Hair follicle dermal papilla cell (primary cell): ENCODE results near the gene LGALS1. TPM values are rescaled to one million over a fixed set of nuclear protein-coding genes. Genes with fewer than 3 reads are reported as not detected.

Experiments used
- small RNA-seq: library from RNA; depleted of rRNA; stranded (forward); fragments of <200 nt; gene quantifications from one replicate; pipeline ENCODE3, GENCODE V24; 2012
- total RNA-seq: library from RNA; depleted of rRNA; stranded (reverse); fragments of >200 nt; gene quantifications from 2 replicates; pipeline ENCODE4 v1.2.3, GENCODE V29; 2012

LGALS1 gene
- 3,488 and 6,007 TPM in 2 replicates for total RNA-seq

GRCh38 chr22:37674951-37675929 is at the start of gene LGALS1:
Gene LGALS1, plus strand, starts transcription at chr22:37675636. Its CDS starts 67 bp downstream, at chr22:37675703.

GRCh38 chr22:37639070-37639760 is 36.2 kb upstream of the LGALS1 start, which contains the start of gene SH3BP1:
Gene SH3BP1, plus strand, starts transcription at chr22:37639669. Its CDS starts 119 bp downstream, at chr22:37639788.

DNA sequence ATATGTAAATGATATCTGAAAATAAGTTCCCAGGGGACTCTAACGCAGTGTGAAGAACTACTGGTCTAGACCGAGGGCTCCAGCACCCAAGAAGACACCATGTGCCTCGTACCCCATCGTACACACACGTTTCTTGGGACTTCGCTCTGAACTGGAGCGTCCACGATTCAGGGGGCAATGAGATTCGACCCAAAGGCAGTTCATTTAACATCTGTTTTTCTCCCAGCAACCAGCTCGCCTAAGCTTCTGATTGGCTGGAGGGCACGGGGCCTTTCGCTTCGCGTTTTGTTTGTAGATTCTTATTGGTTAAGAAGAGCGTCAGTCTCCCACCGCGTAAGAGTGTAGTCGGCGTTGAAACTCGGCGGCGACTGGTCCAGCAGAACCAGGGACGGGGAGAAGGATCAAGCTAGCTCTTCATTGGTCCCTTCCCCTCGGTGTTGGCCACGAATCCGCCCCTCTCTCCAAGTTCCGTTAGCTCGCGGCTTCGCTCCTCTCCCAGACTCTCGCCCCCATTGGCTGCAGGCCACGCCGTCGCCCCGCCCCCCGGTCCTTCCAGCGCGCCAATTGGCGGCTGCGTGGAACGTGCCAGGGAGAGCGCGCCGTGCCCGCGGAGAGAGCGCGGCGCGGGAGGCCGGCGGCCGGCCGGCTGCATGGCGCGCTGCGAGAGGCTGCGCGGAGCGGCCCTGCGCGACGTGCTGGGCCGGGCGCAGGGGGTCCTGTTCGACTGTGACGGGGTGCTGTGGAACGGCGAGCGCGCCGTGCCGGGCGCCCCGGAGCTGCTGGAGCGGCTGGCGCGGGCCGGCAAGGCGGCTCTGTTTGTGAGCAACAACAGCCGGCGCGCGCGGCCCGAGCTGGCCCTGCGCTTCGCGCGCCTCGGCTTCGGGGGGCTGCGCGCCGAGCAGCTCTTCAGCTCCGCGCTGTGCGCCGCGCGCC is 17.0 kb upstream of the LGALS1 start, which contains the start of gene PDXP:
PDXP (plus strand) TSS at position 591 of the 933 bp plus-strand sequence; CDS start at position 651, 60 bp downstream.

GRCh38 chr22:37686002-37686982 is 10.9 kb downstream of the LGALS1 start, which contains the start of gene NOL12:
Gene NOL12, plus strand, starts transcription at chr22:37686343. Its CDS starts 50 bp downstream, at chr22:37686393.

GRCh38 chr22:37696657-37697537 is 21.5 kb downstream of the LGALS1 start, which contains the start of gene TRIOBP:
Gene TRIOBP, plus strand, starts transcription at chr22:37697048. Its CDS starts 4,318 bp downstream, at chr22:37701366.

Small RNAs within 50 kb of the gene (small RNA-seq; reads per million reads assigned to genes)
- gene RN7SL385P: not detected

Other genes with a start within 250 kb of the LGALS1 start
- under 0.01 TPM in 1 of 2 replicates, not detected in the other for gene ELFN2, start 248.2 kb upstream of the LGALS1 start, total RNA-seq
- gene MFNG, start 189.3 kb upstream of the LGALS1 start, total RNA-seq: 0.16 TPM in 1 of 2 replicates, not detected in the other
- gene CARD10, start 156.2 kb upstream of the LGALS1 start, total RNA-seq: 11.9 and 17.4 TPM in 2 replicates
- gene CDC42EP1, start 115.2 kb upstream of the LGALS1 start, total RNA-seq: 41.7 and 53.3 TPM in 2 replicates
- not detected in 2 replicates for gene LGALS2, start 95.5 kb upstream of the LGALS1 start, total RNA-seq
- gene GGA1, start 66.8 kb upstream of the LGALS1 start, total RNA-seq: 34.5 and 43.8 TPM in 2 replicates
- 4.0 and 5.4 TPM in 2 replicates for gene SH3BP1, start 36.0 kb upstream of the LGALS1 start, total RNA-seq
- gene PDXP, start 16.9 kb upstream of the LGALS1 start, total RNA-seq: 4.6 and 5.5 TPM in 2 replicates
- gene NOL12, start 10.7 kb downstream of the LGALS1 start, total RNA-seq: 9.6 and 13.8 TPM in 2 replicates
- gene TRIOBP, start 21.4 kb downstream of the LGALS1 start, total RNA-seq: 103 and 138 TPM in 2 replicates
- gene GCAT, start 132.3 kb downstream of the LGALS1 start, total RNA-seq: 20.6 and 21.0 TPM in 2 replicates
- not detected in 2 replicates for gene GALR3, start 147.7 kb downstream of the LGALS1 start, total RNA-seq
- 27.9 and 39.4 TPM in 2 replicates for gene ANKRD54, start 168.7 kb downstream of the LGALS1 start, total RNA-seq
- gene EIF3L, start 173.8 kb downstream of the LGALS1 start, total RNA-seq: 376 and 379 TPM in 2 replicates
- 60.8 and 84.4 TPM in 2 replicates for gene MICALL1, start 230.7 kb downstream of the LGALS1 start, total RNA-seq